ENCODE measurements around the gene YIPF3. TPM values are rescaled to one million over a fixed set of nuclear protein-coding genes. Genes with fewer than 3 reads are reported as not detected.
"Not testable (repeated sequence)": the region's sequence is repeated elsewhere in the genome, so short reads cannot be mapped to it uniquely, and the experiment has no call there.

The YIPF3 gene
- polyA plus RNA-seq (ENCODE audit: insufficient read length in 4 of 4), result 100 to 1,000 TPM; 136 to 156 (median 146) TPM

GRCh38 chr6:43516697-43517504 is at the start of gene YIPF3, which contains the start of gene POLR1C:
Gene YIPF3 (minus strand): TSS chr6:43516926. CDS start chr6:43516807, 119 bp downstream.
Gene POLR1C (plus strand): TSS chr6:43517089. CDS start chr6:43517110, 21 bp downstream.
- DNase-seq (ENCODE audit: low read depth in 4 of 4, low spot score in 2 of 4), result peak; percentile 93 to 98 (median 96)

- DNase-seq (ENCODE audit: low read depth in 4 of 4, low spot score in 2 of 4), result no peak
Observed at GRCh38 chr6:43559328-43559727, 42.6 kb upstream of the YIPF3 start.

- not testable (repeated sequence) for DNase-seq (ENCODE audit: low read depth in 4 of 4, low spot score in 2 of 4)
Observed at GRCh38 chr6:43557620-43558019, 40.9 kb upstream of the YIPF3 start.

- DNase-seq (ENCODE audit: low read depth in 4 of 4, low spot score in 2 of 4), result no peak
Observed at GRCh38 chr6:43547222-43547621, 30.5 kb upstream of the YIPF3 start.

DNA sequence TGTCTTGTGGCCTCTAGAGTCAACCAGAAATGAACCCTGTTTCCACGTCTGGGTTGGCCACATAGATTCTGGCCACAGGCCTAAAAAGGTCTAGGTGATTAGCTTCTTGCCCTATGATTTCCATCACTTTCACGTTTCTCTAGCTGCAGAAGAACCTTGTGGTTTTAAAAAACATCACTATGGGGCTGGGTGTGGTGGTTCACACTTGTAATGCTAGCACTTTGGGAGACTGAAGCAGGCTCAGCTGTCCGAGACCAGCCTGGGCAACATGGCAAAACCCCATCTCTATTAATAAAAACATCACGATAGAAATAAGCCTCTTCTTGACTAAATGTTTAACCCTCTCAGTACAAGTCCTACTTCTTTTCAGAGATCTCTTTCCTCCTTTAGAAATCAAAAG is 27.7 kb upstream of the YIPF3 start:
- DNase-seq (ENCODE audit: low read depth in 4 of 4, low spot score in 2 of 4), result no peak

DNA sequence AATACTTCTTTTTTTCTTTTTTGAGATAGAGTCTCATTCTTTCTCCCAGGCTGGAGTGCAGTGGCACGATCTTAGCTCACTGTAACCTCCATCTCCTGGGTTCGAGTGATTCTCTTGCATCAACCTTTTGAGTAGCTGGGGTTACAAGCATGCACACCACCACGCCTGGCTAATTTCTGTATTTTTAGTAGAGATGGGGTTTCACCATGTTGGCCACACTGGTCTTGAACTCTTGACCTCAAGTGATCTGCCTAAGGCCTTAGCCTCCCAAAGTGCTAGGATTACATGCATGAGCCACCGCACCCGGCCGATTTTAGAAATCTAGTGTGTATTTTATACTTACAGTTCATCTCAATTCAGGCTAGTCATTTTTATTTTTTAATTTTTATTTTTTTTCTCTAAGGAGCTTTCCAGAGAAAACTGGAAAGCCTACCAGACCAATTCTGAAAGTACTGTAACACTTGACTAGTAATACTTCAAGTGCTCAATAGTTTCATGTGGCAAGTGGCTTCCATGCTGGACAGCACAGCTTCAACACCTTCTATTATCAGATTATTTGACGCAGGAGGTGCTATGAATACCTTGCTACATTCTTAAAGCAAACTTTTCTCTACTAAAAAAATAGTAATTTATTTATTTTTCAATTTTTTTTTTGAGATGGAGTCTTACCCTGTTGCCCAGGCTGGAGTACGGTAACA is 25.2 kb upstream of the YIPF3 start:
- no peak for DNase-seq (ENCODE audit: low read depth in 4 of 4, low spot score in 2 of 4)

GRCh38 chr6:43540507-43540906 is 23.8 kb upstream of the YIPF3 start:
- no peak for DNase-seq (ENCODE audit: low read depth in 4 of 4, low spot score in 2 of 4)

DNA sequence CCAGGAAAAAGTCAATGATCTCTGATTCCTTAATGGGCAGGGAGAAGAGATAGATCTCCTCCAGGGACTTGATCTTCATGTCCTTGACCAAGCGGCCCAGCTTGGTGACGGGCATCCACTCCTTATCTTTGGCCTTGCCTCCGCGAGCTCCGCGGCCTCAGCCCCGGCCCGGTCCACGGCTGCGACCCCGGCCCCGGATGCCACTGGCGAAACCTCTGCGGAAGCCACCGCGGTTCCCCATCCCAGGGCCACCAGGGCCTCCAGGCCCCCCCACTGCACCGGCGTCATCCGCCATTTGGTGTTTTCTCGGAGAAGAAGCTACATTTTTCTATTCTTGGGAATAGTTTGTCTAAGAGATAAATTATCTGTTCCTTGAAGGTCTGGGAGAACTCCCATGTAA is 22.7 kb upstream of the YIPF3 start:
- DNase-seq (ENCODE audit: low read depth in 4 of 4, low spot score in 2 of 4), result not testable (repeated sequence)

- DNase-seq (ENCODE audit: low read depth in 4 of 4, low spot score in 2 of 4), result not testable (repeated sequence)
Observed at GRCh38 chr6:43538986-43539385, 22.3 kb upstream of the YIPF3 start.

DNA sequence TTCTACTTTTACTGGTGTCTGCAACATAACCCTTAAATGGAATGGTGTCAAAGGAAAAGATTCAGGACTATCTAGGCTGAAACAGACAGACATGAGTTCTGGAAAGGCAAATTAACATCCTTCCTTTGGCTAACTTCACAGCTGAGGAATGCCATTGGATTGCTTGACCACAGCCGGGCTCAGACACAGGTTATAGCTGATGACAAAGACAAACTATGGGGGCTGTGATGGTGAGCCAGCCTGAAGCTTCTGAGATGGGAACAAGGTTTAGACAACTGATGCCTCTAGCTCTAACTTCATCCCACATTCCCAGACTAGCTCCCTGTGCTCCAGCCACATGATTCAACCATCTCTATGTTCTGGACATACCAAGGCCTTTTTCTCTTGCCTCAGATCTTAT is 15.5 kb upstream of the YIPF3 start:
- no peak for DNase-seq (ENCODE audit: low read depth in 4 of 4, low spot score in 2 of 4)

DNA sequence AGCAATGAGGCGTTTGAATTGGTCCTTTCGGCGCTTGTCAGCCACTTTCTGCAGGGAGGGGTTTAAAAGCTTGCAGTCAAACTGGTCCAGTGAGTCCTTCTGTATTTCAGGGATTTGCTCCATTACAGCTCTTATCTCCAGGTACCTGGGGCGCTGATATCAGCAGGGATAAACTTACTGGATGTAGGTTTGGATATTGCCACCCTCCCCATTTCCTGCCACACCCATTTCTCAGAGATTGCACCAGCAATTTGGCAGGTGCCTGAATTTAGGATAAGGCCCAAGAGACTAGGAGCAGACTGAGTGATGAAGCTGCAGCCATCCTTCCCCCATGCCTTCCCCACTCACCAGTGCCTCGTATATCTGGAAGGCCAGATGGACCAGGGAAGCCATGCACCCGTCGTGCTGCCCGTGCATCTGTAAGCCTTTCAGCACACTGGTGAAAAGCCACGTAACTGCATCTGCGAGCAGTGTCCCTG is 7.8 kb upstream of the YIPF3 start:
- DNase-seq (ENCODE audit: low read depth in 4 of 4, low spot score in 2 of 4), result no peak

DNA sequence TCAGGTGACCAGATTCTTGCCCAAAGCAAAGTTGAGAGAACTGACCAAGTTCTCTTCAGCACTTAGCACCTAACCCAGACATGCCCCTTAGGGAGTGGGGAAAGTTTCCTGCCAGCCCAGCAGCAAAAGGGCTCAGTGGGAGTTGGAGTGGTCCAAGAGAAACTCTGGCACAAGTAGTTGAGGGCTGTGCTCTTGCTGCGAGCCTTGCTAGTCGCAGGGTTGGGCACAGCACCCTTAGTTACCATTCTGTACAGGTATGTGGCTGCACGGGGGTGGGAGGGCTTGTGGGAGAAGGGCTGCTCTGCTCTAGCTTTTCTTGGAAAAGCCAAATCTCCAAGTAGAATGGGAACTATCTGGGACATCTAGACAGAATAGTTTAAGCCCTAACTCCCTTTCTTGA is 6.6 kb upstream of the YIPF3 start:
- DNase-seq (ENCODE audit: low read depth in 4 of 4, low spot score in 2 of 4), result no peak

DNA sequence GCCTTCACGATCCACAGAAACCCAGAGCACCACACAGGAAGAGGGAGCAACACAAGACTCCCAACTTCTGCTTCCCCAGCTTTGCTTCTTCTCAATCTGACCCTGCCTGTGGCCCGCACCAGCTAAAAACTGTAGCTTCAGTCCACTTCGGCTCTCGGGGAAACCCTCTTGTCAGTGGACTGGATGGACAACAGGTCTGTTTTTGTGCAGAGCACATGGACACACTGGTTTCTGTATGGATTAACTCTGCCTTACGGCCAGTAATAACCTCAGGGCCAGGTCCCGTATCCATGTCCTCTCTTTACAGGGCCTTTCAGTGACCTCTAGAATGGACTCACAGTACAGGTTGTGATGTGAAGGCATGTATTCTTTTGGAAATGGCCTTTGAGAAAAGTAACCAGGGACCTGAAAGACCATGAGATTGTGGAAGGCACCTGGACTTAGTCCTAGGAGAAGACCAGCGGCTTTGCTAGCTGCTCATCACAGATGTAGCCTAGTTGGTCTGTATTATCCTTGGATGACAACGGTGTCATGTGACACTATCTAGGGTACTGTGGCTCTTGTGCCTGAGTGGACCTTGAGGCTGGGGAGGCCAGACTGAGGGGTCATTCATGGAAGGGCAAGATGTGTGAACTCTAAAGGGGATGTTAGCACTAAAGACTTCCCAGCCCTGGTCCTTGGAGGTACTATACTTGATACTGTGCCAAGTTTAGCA is 6.0 kb upstream of the YIPF3 start:
- no peak for DNase-seq (ENCODE audit: low read depth in 4 of 4, low spot score in 2 of 4)

DNA sequence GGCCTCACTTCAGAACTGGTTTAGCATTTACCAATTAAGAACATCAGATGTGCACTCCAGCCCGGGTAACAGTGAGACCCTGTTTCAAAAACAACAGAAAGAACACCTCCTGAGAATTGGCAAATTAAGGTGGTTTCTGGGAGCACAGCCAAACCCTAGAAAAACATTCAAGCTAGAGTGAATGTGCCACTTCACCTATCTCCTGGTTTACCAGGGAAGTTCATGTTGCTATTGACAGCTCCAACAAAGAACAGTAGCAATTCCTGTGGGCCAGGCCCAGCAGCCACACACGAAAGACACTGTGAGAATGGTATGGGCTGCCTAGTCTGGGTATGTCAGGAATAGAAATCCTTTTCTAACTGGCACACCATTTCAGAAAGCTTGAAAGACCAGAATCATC is 5.1 kb upstream of the YIPF3 start:
- DNase-seq (ENCODE audit: low read depth in 4 of 4, low spot score in 2 of 4), result no peak

- no peak for DNase-seq (ENCODE audit: low read depth in 4 of 4, low spot score in 2 of 4)
Observed at GRCh38 chr6:43520097-43520496, 3.4 kb upstream of the YIPF3 start.

- DNase-seq (ENCODE audit: low read depth in 4 of 4, low spot score in 2 of 4), result no peak
Observed at GRCh38 chr6:43517505-43518357, 1.0 kb upstream of the YIPF3 start.

GRCh38 chr6:43516367-43516696 is 394 bp downstream of the YIPF3 start:
- DNase-seq (ENCODE audit: low read depth in 4 of 4, low spot score in 2 of 4), result no peak

- no peak for DNase-seq (ENCODE audit: low read depth in 4 of 4, low spot score in 2 of 4)
Observed at GRCh38 chr6:43515808-43516207, 918 bp downstream of the YIPF3 start.

- no peak for DNase-seq (ENCODE audit: low read depth in 4 of 4, low spot score in 2 of 4)
Observed at GRCh38 chr6:43511824-43512415, 4.8 kb downstream of the YIPF3 start.

- no peak for DNase-seq (ENCODE audit: low read depth in 4 of 4, low spot score in 2 of 4)
Observed at GRCh38 chr6:43510827-43511163, 5.9 kb downstream of the YIPF3 start.
